CMK (cell line): ENCODE measurements around the gene SLC8A2.

ENCODE experiments used
- DNase-seq: peaks from one replicate; pipeline ENCODE4 v3.0.0-alpha.2; 2010; ENCODE audit warnings: low read depth

The SLC8A2 gene

GRCh38 chr19:47430041-47430802, 41.5 kb downstream of the SLC8A2 start:
- DNase-seq = no peak

DNA sequence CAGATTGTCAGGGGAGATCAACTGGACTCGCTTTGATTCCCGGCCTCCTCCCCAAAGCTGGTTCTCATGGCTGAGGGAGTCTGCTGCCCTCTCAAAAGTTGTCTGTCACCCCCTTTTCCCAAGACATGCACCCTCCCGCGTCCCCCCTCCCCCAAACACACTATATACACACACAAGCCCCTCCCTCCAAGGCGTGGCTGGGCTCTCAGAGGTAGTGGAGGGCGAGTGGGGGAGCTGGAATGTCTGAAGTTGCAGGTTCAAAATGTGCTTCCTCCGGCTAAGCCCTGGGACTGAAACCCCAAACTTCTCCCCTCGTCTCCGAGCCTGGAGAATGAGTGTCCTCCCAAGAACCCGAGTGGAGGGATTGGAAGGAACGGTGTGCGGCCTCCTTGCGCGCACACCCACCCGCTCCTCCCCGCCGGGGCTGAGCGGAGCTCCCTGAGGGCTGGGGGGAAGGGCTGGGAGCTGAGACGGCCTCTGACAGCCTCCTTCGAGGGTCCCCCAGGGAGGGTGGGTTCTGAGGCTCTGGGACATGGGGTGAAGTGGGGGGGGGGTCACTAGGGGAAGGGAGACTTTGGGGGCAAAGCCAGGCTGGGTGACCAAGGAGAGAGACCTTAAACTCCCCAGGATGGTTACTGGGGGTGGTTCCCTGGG, 42.4 kb downstream of the SLC8A2 start:
- DNase-seq = no peak

GRCh38 chr19:47428177-47428894, 43.4 kb downstream of the SLC8A2 start:
- DNase-seq = peak; percentile 98

DNA sequence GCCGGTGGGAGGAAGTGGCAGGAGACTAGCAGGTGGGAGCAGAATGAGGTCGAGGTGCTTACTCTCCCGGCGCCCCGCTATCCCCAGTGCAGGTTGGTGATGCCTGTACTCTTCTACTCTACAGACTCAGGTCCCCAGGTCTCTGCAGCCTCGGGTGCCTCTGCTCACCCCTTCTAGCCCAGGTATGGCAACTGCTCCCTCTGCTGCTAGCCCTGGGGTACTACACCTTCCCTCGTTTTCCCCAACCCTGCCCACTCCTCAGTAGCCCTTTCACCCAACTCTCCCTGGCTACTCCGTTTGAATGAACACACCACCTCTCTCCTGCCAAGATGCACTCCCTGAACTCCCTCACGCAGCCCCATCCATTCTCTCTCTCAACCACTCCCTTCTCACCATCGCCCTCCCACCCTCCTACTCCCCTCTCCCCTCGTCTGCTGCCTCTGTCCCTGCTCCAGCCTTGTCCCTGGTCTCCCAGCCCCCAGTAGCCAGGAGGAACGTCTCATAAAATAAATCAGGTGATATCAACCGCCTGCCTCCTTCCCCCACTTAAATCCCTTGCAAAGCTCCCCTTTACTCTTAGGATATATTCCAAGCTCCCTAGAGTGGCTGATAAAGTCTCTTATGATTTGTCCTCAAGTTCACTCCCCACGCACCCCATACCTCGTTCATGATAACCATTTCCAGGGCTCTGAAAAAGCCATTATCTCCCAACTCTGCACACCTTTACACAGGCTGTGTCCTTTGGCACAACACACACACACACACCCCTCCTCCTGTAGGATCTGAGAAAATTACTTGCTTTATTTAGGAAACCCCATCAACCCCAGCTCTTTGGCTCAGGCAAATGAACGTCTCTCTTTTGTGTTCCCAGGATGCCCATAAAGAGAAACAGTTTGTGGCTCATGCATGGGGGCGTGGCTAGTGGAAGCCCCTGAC, 44.2 kb downstream of the SLC8A2 start:
- DNase-seq = no peak

DNA sequence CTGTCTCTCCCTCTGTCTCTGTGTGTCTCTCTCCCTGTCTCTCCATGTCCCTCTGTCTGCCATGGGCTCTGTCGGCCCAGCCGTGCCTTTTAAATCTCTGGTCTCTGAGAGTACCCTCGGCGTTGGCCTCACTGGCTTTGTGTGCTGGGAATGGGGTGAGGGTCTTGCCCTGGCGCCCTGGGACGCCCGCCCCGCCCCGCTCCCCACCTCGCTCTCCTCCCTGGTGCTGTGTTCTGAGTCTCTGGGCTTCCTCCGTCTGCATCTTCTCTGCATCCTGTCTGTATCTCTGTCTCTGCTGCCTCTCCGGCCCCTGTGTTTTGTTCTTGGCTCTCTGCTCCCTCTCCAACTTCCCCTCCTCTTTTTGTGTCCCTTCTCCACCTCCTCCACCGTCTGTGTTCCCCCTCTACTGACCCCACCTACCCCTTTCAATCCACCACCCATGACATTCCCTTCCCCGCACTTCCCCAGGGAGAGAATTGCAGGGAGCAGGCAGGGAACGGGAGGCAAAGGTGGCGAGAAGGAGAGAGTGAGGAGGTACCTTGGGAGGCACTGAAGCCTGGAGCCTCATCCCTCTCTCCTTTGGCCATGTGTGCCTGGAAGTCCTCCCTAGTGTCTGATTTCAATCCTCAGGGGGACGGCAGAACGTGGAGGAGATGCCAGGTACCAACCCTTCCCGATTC, 48.4 kb downstream of the SLC8A2 start:
- DNase-seq = no peak

DNA sequence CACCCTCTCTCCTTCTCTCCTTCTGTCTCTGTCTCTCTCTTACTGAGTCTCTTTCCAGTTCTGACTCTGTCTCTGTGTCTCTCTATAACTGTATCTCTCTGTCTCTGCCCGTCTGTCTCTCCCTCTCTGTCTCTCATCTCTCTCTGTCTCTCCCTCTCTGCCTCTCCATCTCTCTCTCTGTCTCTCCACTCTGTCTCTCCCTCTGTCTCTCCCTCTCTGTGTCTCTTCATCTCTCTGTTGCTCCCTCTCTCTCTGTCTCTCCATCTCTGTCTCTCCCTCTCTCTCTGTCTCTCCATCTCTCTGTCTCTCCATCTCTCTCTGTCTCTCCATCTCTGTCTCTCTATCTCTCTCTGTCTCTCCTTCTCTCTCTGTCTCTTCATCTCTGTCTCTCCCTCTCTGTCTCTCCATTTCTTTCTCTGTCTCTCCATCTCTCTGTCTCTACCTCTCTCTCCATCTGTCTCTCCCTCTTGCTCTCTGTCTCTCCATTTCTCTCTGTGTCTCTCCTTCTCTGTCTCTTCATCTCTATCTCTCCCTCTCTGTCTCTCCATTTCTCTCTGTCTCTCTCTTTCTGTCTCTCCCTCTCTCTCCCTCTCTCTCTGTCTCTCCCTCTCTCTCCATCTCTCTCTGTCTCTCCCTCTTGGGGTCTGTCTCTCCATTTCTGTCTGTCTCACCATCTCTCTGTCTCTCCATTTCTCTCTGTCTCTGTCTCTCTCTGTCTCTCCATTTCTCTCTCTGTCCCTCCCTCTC, 49.1 kb downstream of the SLC8A2 start:
- no peak for DNase-seq

GRCh38 chr19:47421844-47422395, 49.8 kb downstream of the SLC8A2 start:
- DNase-seq = no peak

- DNase-seq = no peak
Measured at GRCh38 chr19:47421244-47421786, 50.4 kb downstream of the SLC8A2 start.

GRCh38 chr19:47419789-47420188, 51.9 kb downstream of the SLC8A2 start:
- no peak for DNase-seq

DNA sequence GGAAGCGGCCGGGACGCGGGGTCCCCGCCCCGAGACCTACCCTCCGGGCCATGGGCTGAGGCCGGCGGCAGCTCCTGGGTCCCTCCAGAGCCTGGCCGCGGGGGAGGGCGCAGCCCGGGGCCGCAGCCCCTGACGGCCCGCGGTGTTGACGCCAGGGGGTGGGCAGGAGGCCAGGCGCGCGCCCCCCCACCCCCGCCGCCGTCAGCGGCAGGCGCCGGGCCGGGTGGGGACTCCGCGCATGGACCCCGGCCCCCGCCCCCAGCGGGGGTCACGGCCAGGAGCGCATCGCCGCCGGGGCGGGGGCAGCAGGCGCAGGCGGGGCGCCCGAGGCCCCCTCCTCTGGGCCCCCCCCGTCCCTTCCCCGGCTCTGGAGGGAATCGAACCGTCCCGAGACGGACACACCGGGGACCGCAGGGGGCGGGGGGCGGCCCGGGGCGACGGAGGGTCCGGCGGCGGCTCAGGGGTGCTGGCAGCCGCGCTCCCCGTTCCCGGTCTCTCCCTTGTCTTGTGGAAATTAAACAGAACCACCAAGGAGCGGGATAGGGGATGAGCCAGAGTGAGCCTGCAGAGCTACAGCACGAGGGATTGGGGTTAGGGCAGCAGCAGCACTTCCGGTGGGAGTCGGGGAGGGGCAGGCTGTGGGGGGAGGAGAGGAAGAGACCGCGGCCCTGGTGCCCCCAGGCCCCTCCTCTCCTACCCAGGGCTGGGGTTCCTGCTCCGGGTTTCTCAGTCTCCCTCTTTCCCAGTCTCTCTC, 52.5 kb downstream of the SLC8A2 start, which contains the start of gene MEIS3:
TSS of gene MEIS3 (minus strand) at position 498 of the 754 bp plus-strand sequence. CDS start at position 52, 446 bp downstream.
- DNase-seq = no peak

DNA sequence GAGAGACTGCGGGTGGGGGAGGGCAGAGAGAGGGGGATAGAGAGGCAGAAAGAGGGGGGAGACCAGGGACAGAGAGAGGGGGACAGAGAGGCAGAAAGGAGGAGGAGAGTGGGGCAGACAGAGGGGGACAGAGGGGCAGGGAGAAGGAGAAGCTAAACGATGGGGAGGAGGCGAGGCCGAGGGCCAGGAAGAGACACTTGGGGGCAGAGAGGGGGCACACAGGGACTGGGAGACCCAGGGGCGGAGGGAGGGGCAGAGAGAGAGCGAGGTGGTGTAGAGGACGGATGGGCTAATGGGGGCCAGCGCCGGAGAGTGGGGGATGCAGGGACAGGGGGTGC, 53.0 kb downstream of the SLC8A2 start:
- no peak for DNase-seq

DNA sequence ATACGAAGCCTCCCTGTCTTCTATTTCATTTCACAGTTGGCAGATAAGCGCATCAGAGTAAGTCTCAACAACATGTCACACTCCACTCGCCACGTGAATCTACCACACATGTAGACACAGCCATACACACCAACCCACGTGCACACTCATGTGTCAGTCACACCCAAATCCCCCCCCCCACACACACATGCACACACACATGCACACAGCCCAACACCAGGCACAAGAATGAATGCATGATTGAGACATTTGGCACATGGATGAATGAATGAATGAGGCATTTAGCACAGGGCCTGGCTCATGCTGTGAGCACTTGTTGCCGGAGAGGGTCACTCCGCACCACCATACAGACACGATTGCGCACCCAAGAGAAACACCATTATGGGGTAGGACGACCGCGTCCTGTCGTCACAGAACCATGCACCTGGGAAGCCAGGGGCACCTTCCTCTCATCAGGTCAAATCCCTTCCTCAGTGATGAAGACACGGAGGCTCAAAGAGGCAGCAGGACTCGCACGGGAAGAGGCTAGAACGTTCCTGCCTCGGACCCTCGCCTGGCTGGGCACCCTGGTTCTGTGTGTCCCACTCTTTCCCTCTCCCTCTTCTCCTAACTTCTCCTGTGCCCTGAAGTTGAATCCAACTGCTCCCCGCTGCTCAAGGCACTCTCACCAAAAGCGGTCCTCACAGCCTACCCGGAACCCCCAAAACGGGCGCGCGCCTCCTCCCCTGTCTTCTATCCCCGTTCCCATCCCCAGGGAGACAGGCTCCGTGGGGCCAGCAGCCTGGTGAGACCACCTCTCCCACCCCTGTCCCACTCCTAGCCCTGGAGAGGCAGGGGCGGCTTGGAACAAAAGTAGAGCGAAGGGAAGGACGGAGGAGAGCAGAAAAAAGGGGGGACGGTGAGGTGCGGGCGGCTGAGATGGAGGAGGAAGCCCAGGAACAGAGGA, 53.7 kb downstream of the SLC8A2 start:
- DNase-seq = no peak

- DNase-seq = no peak
Measured at GRCh38 chr19:47417107-47417745, 54.5 kb downstream of the SLC8A2 start.

DNA sequence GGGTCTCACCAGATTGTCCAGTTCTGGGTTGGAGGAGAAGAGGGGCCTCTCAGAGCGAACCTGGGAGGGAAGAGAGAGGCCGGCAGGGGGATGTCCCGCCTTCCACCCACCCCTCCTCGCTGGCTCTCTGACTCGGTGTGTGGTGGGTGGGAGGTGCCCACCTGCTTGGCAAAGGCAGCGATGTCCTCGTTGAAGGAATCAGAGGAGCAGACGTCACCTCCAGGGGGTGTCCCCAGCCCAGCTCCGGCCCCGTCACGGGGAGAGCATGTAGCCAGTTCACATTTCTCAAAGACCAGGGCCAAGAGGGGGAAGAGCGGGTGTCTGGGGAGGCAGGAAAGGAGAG, 55.1 kb downstream of the SLC8A2 start:
- no peak for DNase-seq

DNA sequence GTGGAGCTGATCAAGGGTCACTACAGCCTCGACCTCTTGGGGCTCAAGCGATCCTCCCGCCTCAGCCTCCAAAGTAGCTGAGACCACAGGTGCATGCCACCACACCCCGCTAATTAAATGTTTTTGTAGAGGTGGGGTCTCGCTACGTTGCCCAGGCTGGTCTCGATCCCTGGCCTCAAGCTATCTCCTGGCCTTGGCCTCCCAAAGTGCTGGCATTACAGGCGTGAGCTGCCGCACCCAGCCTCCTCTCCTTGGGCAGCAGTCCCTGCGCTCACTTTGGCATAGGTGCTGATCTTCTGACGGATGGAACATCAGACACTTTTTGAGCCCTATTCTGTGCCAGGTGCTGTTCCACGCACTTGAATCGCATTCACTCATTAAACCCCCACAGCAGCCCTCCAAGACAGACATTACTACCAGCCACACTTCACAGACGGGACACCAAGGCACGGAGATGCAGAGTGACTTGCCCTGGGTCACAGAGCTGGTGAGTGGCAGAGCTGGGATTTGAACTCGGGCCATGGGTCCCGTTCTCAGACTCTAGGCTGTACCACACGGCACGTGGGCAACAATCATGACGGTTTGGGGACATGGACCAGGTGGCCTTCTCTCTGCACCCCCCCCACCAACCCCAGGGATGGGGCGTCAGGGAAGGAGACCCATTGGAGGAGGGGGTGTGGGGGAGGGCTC, 55.6 kb downstream of the SLC8A2 start:
- DNase-seq = no peak

DNA sequence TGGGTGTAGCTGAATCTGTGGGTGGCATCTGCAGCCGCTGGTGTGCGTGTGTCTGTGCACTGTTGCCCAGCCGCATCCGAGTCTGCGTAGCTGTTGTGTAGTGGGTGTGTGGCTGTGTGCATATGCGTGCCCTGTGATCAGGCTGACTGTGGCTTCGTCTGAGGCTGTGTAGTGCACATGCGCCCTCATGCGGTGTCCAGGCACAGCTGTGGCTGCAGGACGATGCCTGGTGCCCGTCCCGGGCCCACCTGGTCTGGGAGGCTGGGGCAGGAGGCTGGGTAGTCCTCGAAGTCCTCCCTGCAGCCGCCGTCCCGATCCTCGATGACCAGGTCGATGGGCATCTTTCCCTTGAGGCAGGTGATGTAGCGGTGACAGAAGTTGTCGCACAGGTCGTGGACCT, 57.2 kb downstream of the SLC8A2 start:
- DNase-seq = no peak

GRCh38 chr19:47413941-47414340, 57.8 kb downstream of the SLC8A2 start:
- no peak for DNase-seq
